ENCODE measurements around the gene CCDC91.

- TF ChIP-seq ARNT (IDR thresholded peaks at IDR 0.05) (no peak), HDGF (IDR thresholded peaks at IDR 0.05; ENCODE audit: borderline replicate concordance) (no peak), LEF1 (IDR thresholded peaks at IDR 0.05; ENCODE audit: borderline replicate concordance) (no peak), SP1 (IDR thresholded peaks at IDR 0.05) (no peak), SUZ12 (IDR thresholded peaks at IDR 0.05) (no peak), TARDBP (IDR thresholded peaks at IDR 0.05) (no peak)
Measured at GRCh38 chr12:28552251-28552970, 362.2 kb downstream of the CCDC91 start.
